Stimulated activated CD4-positive, alpha-beta T cell treated with anti-CD3 and anti-CD28 coated beads, Interleukin-15, amount 100 ng/mL, for 24 hours (primary cell): ENCODE results near the gene GGNBP2.
"Not testable (repeated sequence)": the region's sequence is repeated elsewhere in the genome, so short reads cannot be mapped to it uniquely, and the experiment has no call there.

ENCODE experiments used
- DNase-seq: peaks from one replicate; pipeline ENCODE4 v3.0.0-alpha.2; 2020

GGNBP2 gene

DNA sequence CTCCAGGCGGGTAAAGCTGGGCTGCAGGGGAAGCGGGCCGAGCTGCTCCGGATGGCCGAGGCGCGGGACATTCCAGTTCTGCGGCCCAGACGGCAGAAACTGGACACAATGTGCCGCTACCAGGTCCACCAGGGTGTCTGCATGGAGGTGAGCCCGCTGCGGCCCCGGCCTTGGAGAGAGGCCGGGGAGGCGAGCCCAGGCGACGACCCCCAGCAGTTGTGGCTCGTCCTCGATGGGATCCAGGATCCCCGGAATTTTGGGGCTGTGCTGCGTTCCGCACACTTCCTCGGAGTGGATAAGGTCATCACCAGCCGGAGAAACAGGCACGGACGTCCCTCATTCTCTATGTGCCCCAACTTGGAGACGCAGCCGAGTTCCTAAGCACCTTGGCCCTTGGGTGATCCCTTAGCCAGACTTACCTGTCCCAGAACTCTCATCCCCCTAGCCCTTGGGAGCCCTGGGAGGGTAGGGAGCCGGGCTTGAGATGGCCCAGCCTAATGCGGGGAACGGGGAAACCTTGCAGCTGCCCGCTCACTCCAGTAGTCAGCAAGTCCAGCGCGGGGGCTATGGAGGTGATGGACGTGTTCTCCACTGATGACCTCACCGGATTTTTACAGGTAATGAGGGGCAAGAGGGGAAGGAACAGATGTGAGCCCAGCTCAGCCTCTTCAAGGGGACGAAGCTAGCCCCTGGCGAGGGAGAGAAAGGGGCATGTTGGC is 57.5 kb downstream of the GGNBP2 start:
- DNase-seq: peak; percentile 34

DNA sequence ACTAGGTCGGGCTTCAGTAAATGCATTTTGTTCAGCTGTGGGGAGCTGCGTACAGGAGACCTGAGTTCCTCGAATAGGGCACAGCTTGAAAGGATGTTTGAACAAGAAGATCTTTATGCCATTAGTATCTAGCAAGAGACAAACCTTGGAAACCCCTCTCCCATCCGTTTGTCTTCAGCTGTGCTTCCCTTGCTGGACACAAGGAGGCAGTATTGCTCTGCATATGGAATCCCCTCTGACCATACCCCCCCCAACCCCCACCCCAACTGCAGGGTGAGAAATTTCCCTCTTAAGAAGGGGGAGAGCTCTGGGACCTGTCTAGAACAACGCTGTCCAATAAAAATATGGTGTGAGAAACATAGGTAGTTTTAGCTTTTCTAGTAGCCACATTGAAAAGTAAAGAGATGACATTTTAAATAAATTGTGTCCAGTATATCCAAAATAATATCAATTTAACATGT is 58.2 kb downstream of the GGNBP2 start:
- DNase-seq: peak; percentile 78

DNA sequence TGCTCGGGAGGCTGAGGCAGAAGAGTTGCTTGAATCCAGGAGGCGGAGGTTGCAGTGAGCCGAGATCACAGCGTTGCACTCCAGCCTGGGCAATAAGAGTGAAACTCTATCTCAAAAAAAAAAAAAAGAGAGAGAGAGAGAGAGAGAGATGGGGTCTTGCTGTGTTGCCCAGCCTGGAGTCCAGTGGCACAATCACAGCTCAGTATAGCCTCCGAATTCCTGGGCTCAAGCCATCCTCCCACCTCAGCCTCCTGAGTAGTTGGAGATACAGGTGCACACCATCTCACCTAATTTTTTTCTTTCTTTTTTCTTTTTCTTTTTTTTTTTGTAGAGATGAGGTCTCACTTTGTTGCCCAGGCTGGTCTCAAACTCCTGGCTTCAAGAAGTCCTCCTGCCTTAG is 60.3 kb downstream of the GGNBP2 start:
- not testable (repeated sequence) for DNase-seq

DNA sequence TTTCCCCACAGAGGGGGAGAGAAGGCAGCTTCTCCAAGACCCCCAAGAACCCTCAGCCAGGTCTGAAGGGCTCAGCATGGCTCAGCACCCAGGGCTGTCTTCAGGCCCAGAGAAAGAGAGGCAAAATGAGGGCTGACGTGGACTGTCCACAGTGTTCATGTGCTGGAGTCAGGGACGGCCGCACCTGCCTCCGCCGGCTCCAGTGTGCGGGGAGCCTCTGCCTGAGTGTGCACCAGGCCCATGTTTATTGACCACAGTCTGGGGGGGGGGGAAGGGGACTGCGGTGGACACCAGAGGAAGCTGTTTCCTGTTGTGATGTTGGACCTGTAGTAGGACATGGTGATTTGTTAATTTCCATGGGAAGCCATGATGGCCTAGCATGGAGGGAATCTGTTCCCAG is 63.6 kb downstream of the GGNBP2 start:
- DNase-seq: no peak

DNA sequence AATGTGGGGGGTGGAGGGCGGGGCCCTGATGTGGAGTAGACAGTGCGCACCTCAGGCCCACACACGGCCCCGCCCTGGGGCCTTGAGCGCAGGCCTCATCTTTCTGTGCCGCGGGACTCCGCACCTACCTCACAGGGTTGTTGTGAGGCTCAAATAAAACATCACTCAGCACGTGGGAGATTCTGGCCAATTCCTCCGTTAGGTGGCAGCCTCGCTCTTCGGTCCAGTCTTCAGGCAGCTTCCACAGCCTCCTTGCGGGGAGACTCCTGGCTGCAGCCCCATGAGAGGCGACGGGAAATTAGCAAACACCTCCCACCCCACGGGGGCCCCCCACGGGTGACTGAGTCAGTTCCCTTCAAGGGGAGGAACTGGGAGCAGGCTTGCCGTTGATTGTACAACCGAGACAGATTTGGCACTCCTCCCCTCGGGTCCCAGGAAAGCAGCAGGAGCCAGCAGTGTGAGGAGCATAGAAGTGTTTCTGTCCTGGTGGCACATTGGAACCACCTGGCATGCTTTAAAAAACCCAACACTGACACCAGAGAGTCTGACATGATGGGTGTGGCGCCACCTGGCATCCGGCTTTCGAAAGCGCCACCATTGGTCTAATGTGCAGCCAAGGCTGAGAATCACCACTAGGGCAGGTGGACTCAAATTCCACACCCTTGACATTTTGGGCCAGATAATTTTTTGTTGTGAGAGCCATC is 64.2 kb downstream of the GGNBP2 start:
- DNase-seq: no peak

- DNase-seq: no peak
Observed at GRCh38 chr17:36609498-36609862, 64.8 kb downstream of the GGNBP2 start.

- no peak for DNase-seq
Observed at GRCh38 chr17:36610474-36610873, 65.8 kb downstream of the GGNBP2 start.

DNA sequence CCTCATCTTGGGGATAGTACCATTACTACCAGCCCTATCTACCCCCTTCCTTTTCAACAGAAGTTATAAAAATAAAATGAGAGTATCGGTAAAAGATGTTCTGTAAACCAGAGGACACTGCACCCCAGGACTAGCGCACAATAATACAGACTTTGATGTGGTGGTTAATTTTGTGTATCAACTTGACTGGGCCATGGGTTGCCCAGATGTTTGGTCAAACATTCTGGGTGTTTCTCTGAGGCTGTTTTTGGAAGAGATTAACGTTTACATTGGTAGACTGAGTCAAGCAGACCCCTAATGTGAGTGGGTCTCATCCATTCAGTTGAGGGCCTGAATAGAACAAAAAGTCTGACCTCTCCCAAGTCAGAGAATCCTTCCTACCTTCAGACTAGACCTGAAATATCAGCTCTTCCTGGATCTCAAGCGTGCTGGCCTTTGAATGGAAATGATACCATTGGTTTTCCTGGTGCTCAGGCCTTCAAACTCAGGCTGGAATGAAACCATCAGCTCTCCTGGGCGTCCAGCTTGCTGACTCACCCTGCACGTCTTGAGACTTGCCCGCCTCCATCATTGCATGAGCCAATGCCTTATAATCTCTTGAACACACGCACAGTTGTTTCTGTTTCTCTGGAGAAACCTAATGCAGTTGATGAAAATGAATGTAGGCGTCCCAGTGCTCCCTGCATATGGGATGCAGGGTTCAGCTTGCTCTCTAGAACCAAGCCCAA is 66.8 kb downstream of the GGNBP2 start:
- DNase-seq: no peak

DNA sequence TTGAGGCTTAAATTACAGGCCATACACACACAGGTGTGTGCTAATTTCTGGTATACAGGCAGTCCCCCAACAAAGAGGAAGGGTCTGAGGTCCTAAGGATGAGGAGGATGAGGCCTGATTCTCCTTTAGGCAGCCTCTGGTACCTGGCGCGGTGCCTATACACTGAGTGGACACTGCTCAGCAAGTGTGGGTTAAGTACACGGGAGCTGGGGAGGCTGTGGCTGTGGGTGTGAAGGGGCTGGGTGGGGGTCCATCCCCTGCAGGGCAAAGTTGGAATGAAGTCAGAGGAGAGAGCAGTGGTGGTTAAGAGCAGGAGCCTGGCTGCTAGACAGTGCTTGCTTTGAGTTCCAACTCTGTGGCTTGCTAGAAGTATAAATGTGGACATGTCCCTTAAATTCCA is 67.6 kb downstream of the GGNBP2 start:
- no peak for DNase-seq

DNA sequence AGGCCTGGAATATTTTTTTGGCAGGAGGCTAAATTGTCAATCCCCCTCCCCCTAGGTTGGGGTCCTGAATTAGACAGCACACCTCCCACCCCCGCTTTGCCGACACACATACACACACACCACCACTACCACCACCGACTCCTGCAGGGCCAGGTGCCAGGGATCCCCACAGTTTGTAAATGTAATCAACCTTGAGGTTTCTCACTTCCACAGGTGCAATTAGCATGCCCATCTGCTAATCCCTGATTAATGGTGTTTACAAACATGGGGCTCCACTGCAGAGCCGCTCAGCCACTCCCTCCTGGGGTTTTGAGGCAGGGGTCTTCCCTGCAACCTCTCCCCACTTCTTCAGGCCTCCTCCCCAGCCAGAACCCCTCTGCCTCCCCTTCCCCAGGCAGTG is 68.4 kb downstream of the GGNBP2 start:
- no peak for DNase-seq

- no peak for DNase-seq
Observed at GRCh38 chr17:36614081-36614480, 69.4 kb downstream of the GGNBP2 start.

DNA sequence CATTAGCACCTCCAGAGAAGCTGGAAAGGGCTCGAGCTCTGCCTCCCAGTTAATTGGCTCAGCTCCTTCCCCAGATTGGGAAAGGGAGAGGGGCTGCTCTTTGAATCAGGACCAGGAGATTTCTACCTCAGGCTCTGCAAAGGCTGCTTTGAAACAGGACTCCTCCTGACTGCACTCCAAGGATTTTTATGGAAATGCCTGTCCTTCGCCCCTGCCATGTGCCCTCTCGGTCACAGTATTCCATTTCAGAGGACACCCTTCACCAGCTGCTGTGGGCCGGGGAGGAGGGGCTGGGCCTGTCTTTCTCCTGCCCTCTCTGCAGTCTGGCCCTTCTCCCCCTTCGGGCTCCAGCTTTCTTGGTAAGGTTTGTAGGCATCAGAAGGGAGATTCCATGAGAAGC is 70.2 kb downstream of the GGNBP2 start:
- DNase-seq: no peak

DNA sequence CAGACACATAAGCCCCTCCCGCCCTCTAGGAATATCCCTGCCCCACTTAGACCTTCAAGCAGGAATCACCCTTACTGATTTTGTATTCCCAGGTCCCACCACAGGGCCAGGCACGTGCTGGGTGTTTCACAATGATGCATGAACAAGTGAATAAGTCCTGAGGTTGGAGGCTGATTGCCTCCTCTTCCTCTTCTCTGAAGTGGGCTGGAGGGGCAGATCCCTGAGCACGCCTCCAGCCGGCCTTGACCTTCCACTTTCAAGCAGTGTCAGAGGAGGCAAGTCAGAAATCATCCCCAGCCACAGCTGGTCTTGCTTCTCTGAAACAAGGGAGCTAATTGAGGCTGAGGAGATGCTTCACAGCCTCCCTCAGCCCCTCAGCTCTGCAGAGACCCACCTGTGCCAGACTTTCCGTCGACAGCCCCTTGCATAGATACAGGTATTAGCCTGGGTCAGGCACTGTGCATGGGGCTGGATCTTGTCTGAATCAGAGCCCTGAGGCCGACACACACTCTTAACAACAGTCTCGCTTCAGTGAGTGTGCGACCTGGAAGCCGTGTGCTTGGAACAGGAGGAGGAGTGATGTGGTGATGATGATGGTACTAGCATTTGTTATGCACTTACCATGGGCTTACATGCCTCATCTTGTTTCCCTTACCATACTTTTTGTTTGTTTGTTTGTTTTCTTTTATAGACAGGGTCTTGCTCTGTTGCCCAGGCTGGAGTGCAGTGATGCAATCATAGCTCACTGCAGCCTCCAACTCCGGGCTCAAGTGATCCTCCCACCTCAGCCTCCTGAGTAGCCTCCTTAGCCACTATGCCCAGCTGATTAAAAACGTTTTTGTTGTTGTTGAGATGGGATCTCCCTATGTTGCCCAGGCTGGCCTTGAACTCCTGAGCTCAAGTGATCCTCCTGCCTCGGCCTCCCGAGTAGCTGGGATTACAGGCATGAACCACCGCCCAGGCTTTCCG is 71.6 kb downstream of the GGNBP2 start:
- no peak for DNase-seq

DNA sequence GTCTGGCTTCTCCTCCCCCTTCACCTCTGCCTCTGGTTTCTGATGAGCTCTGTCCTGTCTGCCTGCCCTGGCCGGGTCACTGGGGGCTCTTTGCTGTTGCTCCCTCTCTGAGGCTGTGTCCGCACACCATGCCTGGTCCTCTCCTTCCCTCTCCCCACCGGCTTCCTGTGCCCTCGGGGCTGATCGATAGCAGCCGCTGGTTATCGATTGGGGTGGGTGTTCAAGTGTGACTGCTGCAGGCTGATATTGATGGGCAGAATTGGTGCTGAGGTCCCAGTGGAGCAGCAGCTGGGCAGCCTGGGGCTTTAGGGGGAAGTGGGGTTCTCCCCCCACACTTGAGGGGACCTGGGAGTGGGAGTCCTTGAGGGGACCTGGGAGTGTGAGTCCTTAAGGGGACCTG is 73.1 kb downstream of the GGNBP2 start:
- DNase-seq: no peak

DNA sequence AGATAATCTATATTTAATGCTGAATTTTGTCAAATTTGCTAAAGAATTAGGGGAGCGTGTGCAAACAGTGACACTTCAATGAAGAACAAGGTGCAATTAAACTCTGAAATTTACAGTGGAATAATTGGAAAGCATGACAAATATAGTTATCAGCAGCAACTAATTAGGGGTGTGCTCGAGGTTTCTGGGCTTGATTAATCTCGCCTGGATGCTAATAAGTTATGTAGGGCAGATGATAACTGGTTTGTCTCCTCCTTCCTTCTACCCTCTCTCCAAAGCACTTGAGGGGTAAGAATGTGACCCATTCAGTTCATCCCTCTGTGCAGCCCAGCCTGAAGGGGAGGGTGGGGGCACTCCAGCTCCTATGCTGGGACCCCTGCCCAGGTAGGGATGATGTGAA is 78.6 kb downstream of the GGNBP2 start:
- no peak for DNase-seq

DNA sequence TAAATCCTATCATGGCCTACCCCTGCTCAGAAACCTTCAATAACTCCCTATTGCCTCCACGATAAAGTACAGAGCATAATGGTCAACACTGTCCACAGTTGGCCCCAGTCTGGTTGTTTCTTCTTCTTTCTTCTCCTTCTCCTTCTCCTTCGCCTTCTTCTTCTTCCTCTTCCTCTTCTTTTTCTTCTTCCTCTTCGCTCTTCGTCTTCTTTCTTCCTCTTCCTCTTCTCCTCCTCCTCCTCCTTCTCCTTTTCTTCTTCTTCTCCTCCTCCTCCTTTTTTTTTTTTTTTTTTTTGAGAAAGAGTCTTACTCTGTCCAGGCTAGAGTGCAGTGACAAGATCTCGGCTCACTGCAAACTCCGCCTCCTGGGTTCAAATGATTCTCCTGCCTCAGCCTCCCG is 80.5 kb downstream of the GGNBP2 start:
- no peak for DNase-seq

DNA sequence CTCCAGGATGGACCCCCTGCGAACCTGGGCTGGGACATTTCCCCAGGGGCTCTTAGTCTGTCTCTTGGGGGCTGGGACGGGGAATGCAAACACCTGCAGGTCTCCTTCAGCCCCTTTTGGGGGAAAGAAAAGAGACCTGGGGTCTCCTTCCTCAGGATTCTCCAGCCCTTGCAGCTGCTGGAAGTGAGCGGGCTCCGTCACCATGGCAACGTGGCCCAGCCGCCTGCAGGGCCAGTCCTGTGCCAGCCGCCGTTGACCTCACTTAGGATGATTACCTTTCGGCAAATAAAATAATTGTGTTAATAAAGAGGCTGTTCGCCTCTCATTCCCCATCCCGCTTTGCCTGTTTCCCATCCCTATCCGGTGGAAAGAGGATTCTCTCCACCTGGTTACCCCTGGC is 82.4 kb downstream of the GGNBP2 start:
- DNase-seq: no peak

GRCh38 chr17:36628576-36628975 is 83.9 kb downstream of the GGNBP2 start:
- no peak for DNase-seq

DNA sequence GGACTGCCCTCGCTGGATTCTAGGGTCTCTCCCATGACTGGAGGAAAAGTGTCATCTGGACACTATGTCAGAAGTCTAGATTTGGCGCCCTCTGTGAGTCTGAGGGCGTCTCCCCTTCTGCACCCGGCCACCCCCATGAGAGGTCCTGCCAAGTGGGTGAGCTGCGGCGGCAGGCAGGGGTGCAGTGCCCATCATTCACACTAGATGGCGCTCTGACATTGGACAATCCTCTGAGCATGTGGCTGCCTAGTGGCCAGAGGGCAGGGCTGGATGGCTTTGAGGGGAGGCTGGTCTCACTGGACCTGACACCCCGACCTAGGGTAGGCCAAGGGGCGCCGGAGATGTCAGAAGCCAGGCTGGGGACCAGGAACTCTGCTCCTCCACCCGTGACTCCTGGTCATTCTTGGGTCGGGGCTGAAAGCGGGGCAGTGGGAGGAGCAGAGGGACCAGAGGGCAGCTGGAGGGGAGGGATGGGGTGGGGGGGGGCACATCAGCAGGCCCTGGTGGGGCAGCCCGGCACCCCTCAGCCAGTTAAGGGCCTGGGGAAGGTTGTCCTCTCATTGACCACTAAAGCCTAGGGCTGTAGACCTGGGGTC is 84.6 kb downstream of the GGNBP2 start:
- DNase-seq: peak; percentile 83

DNA sequence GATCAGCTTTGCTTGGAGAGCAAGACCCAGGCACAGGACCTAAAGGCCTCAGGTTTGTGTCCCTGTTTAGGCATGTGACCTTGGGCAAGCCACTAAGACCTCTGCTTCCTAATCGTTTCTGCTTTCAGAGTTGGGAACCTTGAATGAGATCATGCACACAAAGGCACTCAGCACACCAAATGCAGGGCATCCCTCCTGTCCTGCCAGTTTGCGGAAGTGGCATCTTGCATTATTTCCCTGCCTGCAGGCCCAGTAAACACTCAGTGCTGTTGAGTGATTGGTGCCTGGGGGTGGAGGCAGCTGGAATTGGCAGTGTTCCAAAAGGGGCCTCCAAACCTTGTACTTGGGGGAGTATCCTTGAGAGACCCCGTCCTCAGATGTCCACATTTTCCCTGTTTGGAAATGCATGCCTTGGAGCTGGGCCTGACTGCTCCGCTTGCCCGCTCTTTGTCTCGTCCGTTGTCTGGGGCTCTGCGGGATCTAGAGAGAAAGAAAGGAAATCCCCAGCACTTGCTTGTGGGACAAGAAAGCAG is 85.3 kb downstream of the GGNBP2 start:
- DNase-seq: no peak

DNA sequence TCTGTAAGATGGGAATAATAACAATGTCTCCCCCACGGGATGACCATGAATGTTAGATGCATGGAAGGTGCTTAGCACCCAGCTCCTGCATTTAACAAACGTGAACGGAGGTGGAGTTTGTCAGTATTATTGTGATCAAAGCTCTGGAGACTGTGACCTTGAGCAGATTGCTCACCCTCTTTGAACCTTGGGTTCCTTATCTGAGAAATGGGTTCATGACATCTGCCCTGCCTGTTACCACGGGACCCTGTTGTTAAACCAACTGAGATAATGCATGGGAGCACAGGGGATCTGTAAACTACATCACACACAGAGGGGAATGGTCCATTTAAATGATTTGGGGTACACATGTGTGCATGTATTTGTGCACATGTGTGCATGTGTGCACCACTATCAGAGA is 86.3 kb downstream of the GGNBP2 start:
- no peak for DNase-seq
